Head of caudate nucleus (tissue), 42 donors: ENCODE measurements around the gene DMAC2.

Experiments
- DNase-seq, 42 donors: peaks; one replicate each; pipeline versions ENCODE4 v3.0.0 to v3.0.0-alpha.2; 2020 to 2021; ENCODE audit warnings: mixed read lengths in 7 of 42
- intact Hi-C: fragments of 100-400 bp; cut with DNase I; formaldehyde crosslinking; loops from one replicate; pipeline ENCODE4 v1.15.0; 2022

Gene DMAC2

DNA sequence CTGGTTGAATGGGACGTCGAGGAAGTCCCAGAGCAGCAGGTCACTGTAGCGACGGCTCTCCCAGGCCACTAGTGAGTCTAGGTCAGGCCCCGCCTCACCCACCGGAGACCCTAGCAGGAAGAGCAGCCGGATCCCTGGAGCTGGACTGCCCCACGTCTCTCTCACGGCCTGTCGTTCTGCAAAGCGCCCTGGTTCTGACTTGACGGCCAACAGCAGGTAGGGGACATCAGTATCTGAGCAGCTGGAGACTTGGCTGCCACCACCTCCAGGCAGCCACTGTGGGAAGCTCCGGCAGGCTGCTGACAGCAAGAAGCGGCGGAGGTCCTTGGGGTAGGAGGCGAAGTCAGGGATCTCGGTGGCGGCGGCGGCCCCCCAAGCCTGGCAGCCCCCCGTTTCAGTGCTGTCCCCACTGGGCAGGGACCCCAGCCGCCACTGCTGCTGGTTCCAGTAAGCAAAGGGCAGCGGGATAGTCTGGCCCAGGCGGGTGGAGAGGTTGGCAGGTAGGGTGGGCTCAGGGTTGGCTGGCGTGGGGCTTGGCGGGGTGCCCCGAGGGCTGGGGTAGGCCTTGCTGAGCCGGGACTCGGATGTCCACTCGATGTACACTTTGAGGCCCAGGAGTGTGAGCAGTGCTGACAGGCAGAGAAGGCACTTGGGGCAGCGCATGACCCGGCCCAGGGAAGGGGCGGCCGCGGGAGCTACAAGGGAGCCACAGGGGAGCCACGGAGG lies 13.4 kb downstream of the DMAC2 start:
- intact Hi-C loops = no loop called here
- no peak for DNase-seq

GRCh38 chr19:41425174-41426115 lies 14.3 kb downstream of the DMAC2 start:
- intact Hi-C loops = no loop called here
- DNase-seq = no peak

DNA sequence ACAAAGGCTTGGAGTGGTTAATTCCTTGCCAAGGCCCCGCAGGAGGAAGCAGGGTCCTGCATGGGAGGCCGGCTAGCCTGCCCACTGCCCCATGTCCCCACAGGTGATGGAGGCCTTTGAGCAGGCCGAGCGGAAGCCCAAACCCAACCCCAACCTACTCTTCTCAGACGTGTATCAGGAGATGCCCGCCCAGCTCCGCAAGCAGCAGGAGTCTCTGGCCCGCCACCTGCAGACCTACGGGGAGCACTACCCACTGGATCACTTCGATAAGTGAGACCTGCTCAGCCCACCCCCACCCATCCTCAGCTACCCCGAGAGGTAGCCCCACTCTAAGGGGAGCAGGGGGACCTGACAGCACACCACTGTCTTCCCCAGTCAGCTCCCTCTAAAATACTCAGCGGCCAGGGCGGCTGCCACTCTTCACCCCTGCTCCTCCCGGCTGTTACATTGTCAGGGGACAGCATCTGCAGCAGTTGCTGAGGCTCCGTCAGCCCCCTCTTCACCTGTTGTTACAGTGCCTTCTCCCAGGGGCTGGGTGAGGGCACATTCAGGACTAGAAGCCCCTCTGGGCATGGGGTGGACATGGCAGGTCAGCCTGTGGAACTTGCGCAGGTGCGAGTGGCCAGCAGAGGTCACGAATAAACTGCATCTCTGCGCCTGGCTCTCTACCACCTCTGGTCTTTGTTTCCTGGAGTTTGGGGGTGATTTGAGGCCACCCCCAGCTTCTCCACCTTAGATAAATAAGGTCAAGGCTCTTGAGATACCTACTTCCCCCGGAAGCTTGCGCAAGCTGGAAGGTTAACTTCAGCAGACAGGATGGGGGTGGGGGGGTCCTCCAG lies 15.2 kb downstream of the DMAC2 start:
- DNase-seq = no peak
- intact Hi-C loops = no loop called here

- no peak for DNase-seq
Observed at GRCh38 chr19:41422955-41423354, 16.8 kb downstream of the DMAC2 start.

GRCh38 chr19:41422456-41422855 lies 17.3 kb downstream of the DMAC2 start:
- intact Hi-C loops = no loop called here
- no peak for DNase-seq

More at GRCh38 chr19:41422955-41423354, 16.8 kb downstream of the DMAC2 start:
- intact Hi-C loops = no loop called here

- intact Hi-C loops = no loop called here
- no peak for DNase-seq
Observed at GRCh38 chr19:41421973-41422372, 17.7 kb downstream of the DMAC2 start.

DNA sequence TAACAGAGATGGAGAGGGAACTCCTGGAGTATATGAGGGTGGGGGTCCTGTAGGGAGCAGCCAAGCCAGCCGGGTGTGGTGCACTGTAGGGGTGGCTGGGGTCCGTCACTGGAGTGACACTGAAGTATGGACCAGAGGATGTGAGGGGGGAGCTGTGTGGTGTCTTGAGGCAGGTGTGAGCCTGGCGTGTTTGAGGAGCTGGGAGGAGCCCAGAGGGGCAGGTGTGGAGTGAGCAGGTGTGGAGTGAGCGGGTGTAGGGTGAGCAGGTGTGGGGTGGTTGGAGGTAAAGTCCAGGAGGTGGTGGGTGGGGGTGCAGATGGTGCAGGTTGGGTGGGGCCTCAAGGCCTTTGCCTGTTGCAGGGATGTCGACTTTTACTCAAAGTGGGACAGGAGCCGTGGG lies 18.4 kb downstream of the DMAC2 start:
- DNase-seq = no peak
- intact Hi-C loops = no loop called here

- intact Hi-C loops = no loop called here
- peak in 11 of 42 donors; percentile 19 to 55 (median 32) for DNase-seq
Observed at GRCh38 chr19:41420101-41420880, 19.4 kb downstream of the DMAC2 start.

- intact Hi-C loops = no loop called here
- no peak for DNase-seq
Observed at GRCh38 chr19:41416194-41416674, 23.5 kb downstream of the DMAC2 start.

DNA sequence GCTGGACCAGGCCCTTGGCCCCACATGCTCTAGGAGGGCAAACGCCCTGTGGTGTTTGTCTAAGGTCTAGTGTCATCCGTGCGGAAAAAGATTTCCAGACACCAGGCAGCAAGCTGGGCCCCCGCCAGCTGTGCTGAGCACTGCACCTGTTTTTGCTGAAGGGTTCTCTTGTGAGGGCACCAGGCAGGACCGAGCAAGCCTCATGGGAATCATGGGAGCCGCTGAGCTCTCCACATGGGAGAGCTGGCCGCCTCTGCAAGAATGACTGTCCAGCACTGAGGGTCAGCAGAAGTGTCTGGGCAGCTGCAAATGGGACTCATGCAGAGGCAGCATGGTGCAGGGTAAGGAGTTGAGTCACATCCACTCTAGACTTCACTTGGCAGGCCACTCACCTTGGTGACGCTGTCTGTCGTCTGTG lies 24.5 kb downstream of the DMAC2 start:
- DNase-seq = no peak
- intact Hi-C loops = no loop called here

- intact Hi-C loops = no loop called here
Observed at GRCh38 chr19:41414461-41414860, 25.3 kb downstream of the DMAC2 start.

DNA sequence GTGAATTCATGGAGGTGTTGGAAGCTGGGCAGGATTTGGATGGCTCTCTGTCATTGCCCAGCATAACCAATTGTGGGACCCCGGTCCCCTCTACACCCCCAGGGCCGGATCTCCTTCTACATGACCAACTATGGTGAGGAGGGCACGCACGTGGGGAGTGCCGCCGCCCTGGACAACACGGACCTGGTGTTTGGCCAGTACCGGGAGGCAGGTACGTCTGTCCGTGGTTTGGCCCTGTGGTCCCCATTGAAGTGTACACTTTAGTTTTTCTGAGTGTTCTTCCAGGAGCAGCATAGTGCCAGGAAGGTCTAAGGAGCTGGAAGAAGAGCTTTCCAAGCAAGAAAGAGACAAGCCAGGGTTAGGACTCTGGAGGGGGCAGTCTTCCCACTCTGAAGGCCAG lies 25.8 kb downstream of the DMAC2 start:
- no peak for DNase-seq
- intact Hi-C loops = no loop called here

More at GRCh38 chr19:41414461-41414860, 25.3 kb downstream of the DMAC2 start:
- no peak for DNase-seq

DNA sequence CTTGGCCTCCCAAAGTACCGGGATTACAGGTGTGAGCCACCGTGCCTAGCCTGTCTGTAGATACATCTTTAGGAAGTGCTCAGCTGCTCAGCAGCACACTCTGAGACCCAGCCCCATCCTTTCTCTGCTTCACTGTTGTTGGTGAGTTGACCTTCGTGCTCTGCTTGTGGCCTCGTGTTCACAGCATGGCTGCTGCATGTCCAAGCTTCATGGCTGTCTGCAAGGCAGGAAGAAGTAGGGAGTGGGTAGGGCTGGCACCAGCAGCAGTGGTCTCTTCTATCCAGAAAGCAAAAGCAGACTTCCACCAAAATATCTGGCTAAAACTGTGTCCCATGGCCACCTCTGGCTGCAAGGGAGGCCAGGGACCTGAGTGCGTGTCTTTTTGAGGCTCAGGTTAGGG lies 26.8 kb downstream of the DMAC2 start:
- intact Hi-C loops = no loop called here

DNA sequence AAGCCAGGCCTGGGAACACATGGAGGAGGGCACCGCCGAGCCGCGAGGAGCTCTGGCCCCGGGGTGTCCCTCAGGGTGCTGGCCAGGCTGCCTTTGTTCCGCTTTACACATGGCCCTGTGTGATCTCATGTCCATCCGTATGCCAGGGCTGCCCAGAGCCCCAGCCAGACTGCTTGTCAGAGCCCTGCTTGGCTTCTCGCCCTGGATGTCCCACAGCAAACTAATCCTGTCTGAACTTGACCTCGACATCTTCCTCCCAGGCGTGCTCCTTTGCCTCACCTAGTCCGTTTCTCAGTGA lies 27.8 kb downstream of the DMAC2 start:
- intact Hi-C loops = no loop called here
- peak in 40 of 42 donors; percentile 14 to 89 (median 67) for DNase-seq

More for the DNA sequence above, 26.8 kb downstream of the DMAC2 start:
- no peak for DNase-seq

- intact Hi-C loops = no loop called here
- no peak for DNase-seq
Observed at GRCh38 chr19:41411100-41411967, 28.4 kb downstream of the DMAC2 start.

GRCh38 chr19:41410336-41411054 lies 29.2 kb downstream of the DMAC2 start:
- DNase-seq = no peak
- intact Hi-C loops = no loop called here

DNA sequence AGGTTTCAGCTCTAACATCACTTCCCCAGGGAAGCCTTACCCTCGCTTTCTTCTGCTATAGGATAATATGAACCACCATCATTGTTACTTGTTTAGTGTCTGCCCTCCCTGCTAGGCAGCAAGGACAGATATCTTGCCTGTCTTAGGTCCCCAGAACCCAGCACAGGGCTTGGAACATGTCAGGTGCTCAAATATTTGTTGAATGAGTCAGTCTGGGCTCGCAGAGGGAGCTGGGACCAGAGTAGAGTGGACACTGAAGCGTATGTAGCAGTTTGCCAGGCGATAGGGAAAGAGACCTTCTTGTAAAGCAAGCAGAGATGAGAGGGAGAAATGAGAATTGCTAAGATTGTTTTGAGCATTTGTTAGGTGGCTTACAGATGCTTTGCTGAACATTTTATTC lies 30.4 kb downstream of the DMAC2 start:
- DNase-seq = no peak
- intact Hi-C loops = no loop called here
